Natural killer cell (primary cell): ENCODE measurements around the gene MRPL14. TPM values are rescaled to one million over a fixed set of nuclear protein-coding genes. Genes with fewer than 3 reads are reported as not detected.

Experiments
- ATAC-seq, 3 donors: fragments of 150-1000 bp in 2 of 3; fragments of 200-7000 bp in 1 of 3; cut with Tn5 transposase; 1 replicate in 1 of 3; 2 replicates in 2 of 3; pipeline ENCODE4 v1.10.0; 2021; ENCODE audit warnings: mild to moderate bottlenecking in 2 of 3, moderate library complexity in 2 of 3
- DNase-seq, 2 donors: peaks; one replicate each; pipeline versions ENCODE4 v3.0.0 to v3.0.0-alpha.2; 2013 to 2021; ENCODE audit warnings: mixed read lengths in 1 of 2
- H3K27ac ChIP-seq: one replicate; pipeline ENCODE4 v1.5.1; 2013; ENCODE audit warnings: mild to moderate bottlenecking, low read length
- H3K27me3 ChIP-seq: one replicate; pipeline ENCODE4 v1.6.1; 2013; ENCODE audit warnings: low read length; ENCODE audit not compliant: control insufficient read depth, insufficient read depth
- H3K36me3 ChIP-seq: one replicate; pipeline ENCODE4 v1.6.1; 2013; ENCODE audit warnings: low read length; ENCODE audit not compliant: control insufficient read depth, insufficient read depth
- H3K4me1 ChIP-seq: one replicate; pipeline ENCODE4 v1.6.1; 2013; ENCODE audit warnings: low read length; ENCODE audit not compliant: control insufficient read depth, insufficient read depth
- H3K4me3 ChIP-seq: one replicate; pipeline ENCODE4 v1.5.1; 2013; ENCODE audit warnings: low read length
- H3K9me3 ChIP-seq: one replicate; pipeline ENCODE4 v1.6.1; 2013; ENCODE audit warnings: low read length; ENCODE audit not compliant: control insufficient read depth, insufficient read depth
- H3K27ac Mint-ChIP-seq, 2 donors: one replicate each; pipeline ENCODE4 v1.8.0; 2022; ENCODE audit warnings: mild to moderate bottlenecking in 2 of 2, mixed read lengths in 2 of 2, moderate library complexity in 1 of 2
- H3K27me3 Mint-ChIP-seq, 2 donors: one replicate each; pipeline ENCODE4 v1.8.0; 2022; ENCODE audit warnings: low read depth in 2 of 2, mixed read lengths in 2 of 2
- H3K36me3 Mint-ChIP-seq: one replicate; pipeline ENCODE4 v1.8.0; 2022; ENCODE audit warnings: mixed read lengths
- H3K4me1 Mint-ChIP-seq, 2 donors: one replicate each; pipeline ENCODE4 v1.8.0; 2022; ENCODE audit warnings: mixed read lengths in 2 of 2
- H3K4me3 Mint-ChIP-seq: one replicate; pipeline ENCODE4 v1.8.0; 2022; ENCODE audit warnings: mild to moderate bottlenecking, moderate library complexity, mixed read lengths
- H3K9me3 Mint-ChIP-seq, 2 donors: one replicate each; pipeline ENCODE4 v1.8.0; 2022; ENCODE audit warnings: mixed read lengths in 2 of 2
- CTCF ChIP-seq: fragments of 200-600 bp; IDR thresholded peaks from one replicate; pipeline ENCODE4 v1.8.0; 2022; ENCODE audit warnings: antibody characterized with exemption
- WGBS: methylation state at CpG from one replicate; pipeline ENCODE4 v1.1.7; 2013; ENCODE audit warnings: missing lambda C conversion rate; ENCODE audit not compliant: insufficient coverage; 5-methylcytosine and 5-hydroxymethylcytosine counted together
- intact Hi-C: fragments of 100-400 bp; cut with micrococcal nuclease; formaldehyde crosslinking; loops from one replicate; pipeline ENCODE4 v1.14.2; 2022
- total RNA-seq, 4 donors: library from RNA; stranded (reverse); fragments of 120-200 nt in 1 of 4; gene quantifications; one replicate each; pipeline versions ENCODE4 v1.2.3 to v1.2.4, GENCODE V29; 2013 to 2022

The MRPL14 gene
- total RNA-seq, 3 donors from 2014 or later (not counting 1 experiment from before 2014, with no cell fraction given) = 14.9 to 16.2 (median 16.0) TPM

- Histone ChIP-seq H3K36me3 (no peaks in the 10 kb centered on the region), H3K9me3 (no peaks in the 10 kb centered on the region), H3K4me1 (no peaks in the 10 kb centered on the region), H3K27me3 (no peaks in the 10 kb centered on the region), H3K4me3 (no peak overlapping the region), H3K27ac (no peak overlapping the region)
- TF ChIP-seq CTCF = no peak
- Mint-ChIP-seq H3K9me3 (no peaks in the 10 kb centered on the region), H3K36me3 (no peaks in the 10 kb centered on the region), H3K27me3 (no peaks in the 10 kb centered on the region), H3K27ac (no peak overlapping the region), H3K4me1 (no peaks in the 10 kb centered on the region), H3K4me3 (no peak overlapping the region)
- no peak for DNase-seq
- ATAC-seq = no peak
- 94% methylated on average over 5 of the region's 5 CpGs for WGBS
- intact Hi-C loops = no loop called here
Observed at GRCh38 chr6:44090465-44090864, 36.8 kb downstream of the MRPL14 start.

- Histone ChIP-seq H3K27ac (no peak overlapping the region), H3K4me1 (no peaks in the 10 kb centered on the region), H3K27me3 (no peaks in the 10 kb centered on the region), H3K4me3 (no peak overlapping the region), H3K9me3 (no peaks in the 10 kb centered on the region), H3K36me3 (no peaks in the 10 kb centered on the region)
- H3K4me1 Mint-ChIP-seq = no peaks in the 10 kb centered on the region
- 98% methylated on average over 11 of the region's 11 CpGs for WGBS
- no peak for TF ChIP-seq CTCF
- H3K4me3 Mint-ChIP-seq = no peak overlapping the region
- ATAC-seq (no peak), DNase-seq (no peak)
- H3K27me3 Mint-ChIP-seq = no peaks in the 10 kb centered on the region
- H3K9me3 Mint-ChIP-seq = no peaks in the 10 kb centered on the region
- H3K36me3 Mint-ChIP-seq = no peaks in the 10 kb centered on the region
- no peak overlapping the region for H3K27ac Mint-ChIP-seq
- intact Hi-C loops = no loop called here
Observed at GRCh38 chr6:44088827-44089590, 38.2 kb downstream of the MRPL14 start.

- ATAC-seq (no peak), DNase-seq (no peak)
- no peak overlapping the region for H3K27ac Mint-ChIP-seq
- no peaks in the 10 kb centered on the region for H3K36me3 ChIP-seq
- no peak for TF ChIP-seq CTCF
- intact Hi-C loops = no loop called here
- H3K4me1 Mint-ChIP-seq = no peaks in the 10 kb centered on the region
- H3K27ac ChIP-seq = no peak overlapping the region
- WGBS = 100% methylated on average over 2 of the region's 2 CpGs
- no peaks in the 10 kb centered on the region for H3K9me3 ChIP-seq
- H3K27me3 ChIP-seq = no peaks in the 10 kb centered on the region
- no peaks in the 10 kb centered on the region for H3K4me1 ChIP-seq
- no peak overlapping the region for H3K4me3 Mint-ChIP-seq
- no peaks in the 10 kb centered on the region for H3K36me3 Mint-ChIP-seq
- no peaks in the 10 kb centered on the region for H3K27me3 Mint-ChIP-seq
- H3K9me3 Mint-ChIP-seq = no peaks in the 10 kb centered on the region
- no peak overlapping the region for H3K4me3 ChIP-seq
Observed at GRCh38 chr6:44087623-44088022, 39.6 kb downstream of the MRPL14 start.
